ENCODE results near the gene TREML1. TPM values are rescaled to one million over a fixed set of nuclear protein-coding genes. Genes with fewer than 3 reads are reported as not detected.
A peak's percentile ranks its signal among the peaks of the same experiment; 100 is the strongest.
"Not testable (repeated sequence)": the region's sequence is repeated elsewhere in the genome, so short reads cannot be mapped to it uniquely, and the experiment has no call there.

Gene TREML1
- total RNA-seq, 1 donor, result not detected

GRCh38 chr6:41194386-41194785 lies 40.2 kb upstream of the TREML1 start:
- TF ChIP-seq CTCF (IDR thresholded peaks at IDR 0.05; ENCODE audit: insufficient read depth, low read depth, low read length), result no peak
- no peak overlapping the region for H3K4me3 ChIP-seq (ENCODE audit: low read depth, low read length)
- DNase-seq (ENCODE audit: low read depth), result no peak

DNA sequence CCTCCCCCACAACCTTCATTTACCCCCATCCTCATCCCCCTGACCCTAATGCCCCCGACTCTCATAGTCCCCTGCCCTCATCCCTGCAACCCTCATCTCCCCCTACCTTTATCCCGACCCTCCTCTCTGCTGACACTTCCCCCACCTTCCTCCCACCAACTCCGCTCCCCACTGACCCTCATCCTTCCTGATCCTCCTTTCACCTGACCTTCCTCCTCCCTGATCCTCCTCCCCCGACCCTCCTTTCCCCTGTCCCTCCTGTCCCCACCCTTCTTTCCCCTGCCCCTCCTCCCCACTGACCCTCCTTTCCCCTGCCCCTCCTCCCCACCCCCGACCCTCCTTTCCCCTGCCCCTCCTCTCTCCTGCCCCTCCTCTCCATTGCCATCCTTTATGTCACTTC lies 39.7 kb upstream of the TREML1 start:
- H3K4me3 ChIP-seq (ENCODE audit: low read depth, low read length), result no peak overlapping the region
- DNase-seq (ENCODE audit: low read depth), result no peak
- TF ChIP-seq CTCF (IDR thresholded peaks at IDR 0.05; ENCODE audit: insufficient read depth, low read depth, low read length), result no peak

DNA sequence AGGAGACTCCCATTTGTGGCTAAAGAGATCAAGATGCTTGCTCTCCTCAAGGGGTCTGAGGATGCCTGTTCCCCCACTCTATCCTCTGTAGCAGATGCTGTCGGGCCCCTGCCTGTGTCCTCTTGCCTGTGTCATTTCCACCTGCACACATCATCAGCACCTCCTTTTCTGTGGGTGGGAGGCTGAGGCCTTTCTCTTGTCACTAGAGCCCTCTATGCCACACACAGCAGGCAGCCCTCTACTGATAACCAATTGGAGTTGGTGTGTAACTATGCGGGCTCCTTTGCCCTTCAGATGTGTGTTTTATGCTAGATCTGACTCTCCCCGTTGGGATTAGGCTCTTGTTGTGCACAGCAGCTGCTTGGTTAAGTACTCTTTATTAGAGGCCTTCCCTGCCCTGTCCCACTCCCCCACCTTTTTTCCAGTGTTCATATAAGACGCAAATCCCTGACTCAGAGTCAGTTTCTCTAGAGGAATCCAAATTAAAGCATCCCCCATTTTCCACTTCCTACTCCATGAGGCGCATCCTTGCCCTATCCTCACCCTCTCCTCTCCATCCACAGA lies 39.1 kb upstream of the TREML1 start:
- H3K4me3 ChIP-seq (ENCODE audit: low read depth, low read length), result no peak overlapping the region
- TF ChIP-seq CTCF (IDR thresholded peaks at IDR 0.05; ENCODE audit: insufficient read depth, low read depth, low read length), result no peak
- DNase-seq (ENCODE audit: low read depth), result no peak

GRCh38 chr6:41191569-41191968 lies 37.4 kb upstream of the TREML1 start:
- peak; percentile 45 for TF ChIP-seq CTCF (IDR thresholded peaks at IDR 0.05; ENCODE audit: insufficient read depth, low read depth, low read length)
- peak; percentile 6 for DNase-seq (ENCODE audit: low read depth)
- H3K4me3 ChIP-seq (ENCODE audit: low read depth, low read length), result no peak overlapping the region

DNA sequence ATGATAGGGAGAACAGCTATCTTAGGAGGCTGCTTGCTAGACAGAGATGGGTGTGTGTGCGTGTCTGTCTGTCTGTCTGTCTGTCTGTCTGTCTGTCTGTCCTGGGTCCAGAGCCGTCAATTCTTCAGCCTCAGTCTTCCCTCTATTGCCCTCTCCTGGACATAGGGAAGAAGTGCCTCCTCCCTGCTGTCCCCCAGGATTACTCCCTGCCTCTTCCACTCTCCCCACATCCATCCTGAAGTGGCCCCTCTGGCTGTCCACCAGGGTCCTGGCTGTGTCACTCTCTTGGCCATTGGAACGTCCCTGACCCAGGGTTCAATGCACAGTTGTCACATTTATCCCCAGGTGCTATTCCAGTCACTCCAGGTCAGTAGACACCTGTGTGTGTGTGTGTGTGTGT lies 36.6 kb upstream of the TREML1 start:
- no peak overlapping the region for H3K4me3 ChIP-seq (ENCODE audit: low read depth, low read length)
- DNase-seq (ENCODE audit: low read depth), result no peak
- no peak for TF ChIP-seq CTCF (IDR thresholded peaks at IDR 0.05; ENCODE audit: insufficient read depth, low read depth, low read length)

DNA sequence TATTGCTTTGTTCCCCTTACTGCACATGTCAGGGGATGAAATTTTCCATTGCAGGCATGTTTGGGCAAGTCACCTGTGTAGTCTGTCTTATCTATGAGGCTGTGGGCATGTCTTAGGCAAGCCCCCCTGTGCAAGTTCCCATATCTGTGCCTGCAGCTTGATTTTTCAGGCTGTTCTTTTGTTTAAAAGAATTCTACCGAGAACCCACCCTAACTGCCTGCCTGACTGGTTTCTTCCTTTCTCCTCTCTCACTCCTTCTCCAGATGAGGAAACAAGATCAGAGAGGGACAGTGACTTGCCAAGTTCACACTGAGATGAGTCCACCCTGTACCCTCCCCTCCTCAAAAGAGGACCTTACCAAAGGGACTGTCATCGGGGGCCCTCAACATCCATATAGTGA lies 35.8 kb upstream of the TREML1 start:
- DNase-seq (ENCODE audit: low read depth), result no peak
- no peak for TF ChIP-seq CTCF (IDR thresholded peaks at IDR 0.05; ENCODE audit: insufficient read depth, low read depth, low read length)
- no peak overlapping the region for H3K4me3 ChIP-seq (ENCODE audit: low read depth, low read length)

DNA sequence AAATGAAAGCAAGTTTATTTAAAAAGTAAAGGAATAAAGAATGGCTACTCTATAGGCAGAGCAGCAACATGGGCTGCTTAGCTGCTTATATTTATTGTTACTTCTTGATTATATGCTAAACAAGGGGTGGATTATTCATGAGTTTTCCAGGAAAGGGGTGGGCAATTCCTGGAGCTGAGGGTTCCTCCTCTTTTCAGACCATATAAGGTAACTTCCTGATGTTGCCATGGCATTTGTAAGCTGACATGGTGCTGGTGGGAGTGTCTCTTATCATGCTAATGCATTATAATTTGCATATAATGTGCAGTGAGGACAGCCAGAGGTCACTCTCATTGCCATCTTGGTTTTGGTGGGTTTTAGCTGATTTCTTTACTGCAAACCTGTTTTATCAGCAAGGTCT lies 34.9 kb upstream of the TREML1 start:
- DNase-seq (ENCODE audit: low read depth), result not testable (repeated sequence)

More for the DNA sequence above, 34.9 kb upstream of the TREML1 start:
- not testable (repeated sequence) for H3K4me3 ChIP-seq (ENCODE audit: low read depth, low read length)
